Skeletal muscle cell (primary cell): ENCODE results near the gene THY1.
"Not testable (repeated sequence)": the region's sequence is repeated elsewhere in the genome, so short reads cannot be mapped to it uniquely, and the experiment has no call there.

Experiments used
- DNase-seq: peaks from one replicate; pipeline ENCODE4 v3.0.0-alpha.2; 2010; ENCODE audit warnings: low read depth
- H3K4me3 ChIP-seq: 2 replicates; pipeline ENCODE4 v1.5.1; 2011; ENCODE audit warnings: low read depth, mild to moderate bottlenecking, control low read depth, low read length, moderate library complexity

Gene THY1

DNA sequence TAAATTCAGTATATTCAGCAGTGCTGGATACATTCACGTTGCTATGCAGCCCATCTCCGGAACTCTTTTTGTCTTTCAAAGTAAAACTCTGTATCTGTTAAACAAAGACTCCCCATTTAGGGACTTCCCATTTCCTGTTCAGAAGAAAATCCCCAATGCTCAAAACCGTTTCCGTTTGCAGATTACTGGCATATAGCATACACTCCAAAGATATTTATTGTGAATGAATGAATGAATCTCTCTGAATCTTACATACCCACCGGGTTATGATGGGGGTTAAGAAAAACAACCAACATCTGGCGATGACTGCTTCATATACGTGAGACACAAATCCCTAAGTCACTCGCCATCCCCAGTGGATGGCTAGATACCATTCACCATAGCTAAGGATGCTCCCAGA lies 1.6 kb downstream of the THY1 start:
- no peak for DNase-seq
- H3K4me3 ChIP-seq = peak overlapping the region; percentile 64

DNA sequence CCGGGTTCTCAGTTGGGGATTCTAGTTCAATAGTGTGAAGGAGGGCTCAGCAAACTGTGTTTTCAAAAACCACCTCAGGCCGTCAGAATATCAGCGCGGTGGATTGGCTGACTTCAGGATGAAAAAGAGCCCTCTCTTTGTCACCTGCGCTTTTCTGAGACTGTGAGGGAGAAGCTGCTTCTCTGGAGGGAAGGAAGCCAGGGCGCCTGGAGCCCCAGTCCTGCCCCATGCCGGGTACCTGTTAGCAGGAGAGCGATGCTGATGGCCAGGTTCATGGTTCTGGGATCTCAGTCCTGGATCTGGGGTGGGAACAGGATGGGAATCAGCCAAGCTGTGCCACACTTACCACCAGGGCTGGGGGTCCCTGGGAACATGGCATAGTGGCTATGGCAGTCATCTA lies 2.3 kb downstream of the THY1 start:
- H3K4me3 ChIP-seq = peak overlapping the region; percentile 64
- DNase-seq = no peak

DNA sequence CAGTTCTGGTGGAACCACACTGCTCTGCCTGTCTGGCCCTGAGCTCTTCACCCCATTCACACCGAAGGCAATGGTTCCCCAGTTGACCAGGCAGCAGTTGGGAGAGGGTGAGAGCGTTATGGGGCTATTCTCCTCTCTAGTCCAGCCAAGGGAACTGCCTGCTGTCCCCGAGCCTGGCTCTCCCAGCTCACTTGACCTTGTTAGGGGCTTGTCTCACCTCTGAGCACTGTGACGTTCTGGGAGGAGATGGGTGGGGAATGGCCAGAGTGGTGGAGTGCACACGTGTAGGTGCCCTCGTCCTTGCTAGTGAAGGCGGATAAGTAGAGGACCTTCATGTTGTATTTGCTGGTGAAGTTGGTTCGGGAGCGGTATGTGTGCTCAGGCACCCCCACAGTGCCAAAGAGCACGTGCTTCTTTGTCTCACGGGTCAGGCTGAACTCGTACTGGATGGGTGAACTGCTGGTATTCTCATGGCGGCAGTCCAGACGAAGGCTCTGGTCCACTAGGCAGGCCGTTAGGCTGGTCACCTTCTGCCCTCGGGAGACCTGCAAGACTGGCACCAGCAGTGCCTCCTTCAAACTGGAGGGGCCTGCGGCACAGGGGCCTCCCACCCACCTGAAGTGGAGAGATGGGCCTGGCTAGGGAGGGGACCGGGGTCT lies 3.0 kb downstream of the THY1 start:
- no peak overlapping the region for H3K4me3 ChIP-seq
- DNase-seq = no peak

DNA sequence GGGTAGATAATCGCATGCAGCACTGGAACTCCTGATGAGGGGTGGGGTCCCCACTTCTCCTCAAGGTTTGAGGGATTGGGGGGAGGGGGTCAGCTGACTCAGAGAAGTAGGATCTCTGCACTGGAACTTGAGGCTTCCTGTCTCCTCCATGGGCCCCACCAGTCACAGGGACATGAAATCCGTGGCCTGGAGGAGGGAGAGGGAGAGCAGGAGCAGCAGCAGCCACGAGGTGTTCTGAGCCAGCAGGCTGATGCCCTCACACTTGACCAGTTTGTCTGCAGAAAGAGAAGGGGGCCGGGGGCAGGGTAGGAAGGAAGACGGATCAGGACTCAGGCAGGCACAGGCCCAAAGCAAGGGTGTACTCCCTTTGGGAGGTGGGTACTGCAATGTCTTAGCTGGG lies 3.7 kb downstream of the THY1 start:
- DNase-seq = no peak
- no peak overlapping the region for H3K4me3 ChIP-seq

DNA sequence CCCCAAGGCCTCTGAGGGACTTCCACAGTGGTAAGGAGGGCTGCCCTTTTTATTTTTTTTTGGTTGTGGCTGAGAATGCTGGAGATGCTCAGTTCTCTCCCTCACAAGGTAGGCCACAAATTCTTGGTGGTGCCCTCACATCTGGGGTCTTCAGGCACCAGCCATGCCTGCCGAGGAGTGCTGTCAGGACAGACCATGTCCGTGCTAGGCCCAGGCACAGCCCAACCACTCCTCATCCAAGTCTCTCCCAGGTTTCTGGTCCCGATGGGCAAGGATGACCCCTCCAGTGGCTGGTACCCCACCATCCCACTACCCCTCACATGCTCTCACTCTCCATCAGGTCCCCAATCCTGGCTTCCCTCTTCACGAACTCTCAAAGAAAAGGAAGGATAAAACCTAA lies 4.2 kb downstream of the THY1 start:
- no peak overlapping the region for H3K4me3 ChIP-seq
- DNase-seq = no peak

DNA sequence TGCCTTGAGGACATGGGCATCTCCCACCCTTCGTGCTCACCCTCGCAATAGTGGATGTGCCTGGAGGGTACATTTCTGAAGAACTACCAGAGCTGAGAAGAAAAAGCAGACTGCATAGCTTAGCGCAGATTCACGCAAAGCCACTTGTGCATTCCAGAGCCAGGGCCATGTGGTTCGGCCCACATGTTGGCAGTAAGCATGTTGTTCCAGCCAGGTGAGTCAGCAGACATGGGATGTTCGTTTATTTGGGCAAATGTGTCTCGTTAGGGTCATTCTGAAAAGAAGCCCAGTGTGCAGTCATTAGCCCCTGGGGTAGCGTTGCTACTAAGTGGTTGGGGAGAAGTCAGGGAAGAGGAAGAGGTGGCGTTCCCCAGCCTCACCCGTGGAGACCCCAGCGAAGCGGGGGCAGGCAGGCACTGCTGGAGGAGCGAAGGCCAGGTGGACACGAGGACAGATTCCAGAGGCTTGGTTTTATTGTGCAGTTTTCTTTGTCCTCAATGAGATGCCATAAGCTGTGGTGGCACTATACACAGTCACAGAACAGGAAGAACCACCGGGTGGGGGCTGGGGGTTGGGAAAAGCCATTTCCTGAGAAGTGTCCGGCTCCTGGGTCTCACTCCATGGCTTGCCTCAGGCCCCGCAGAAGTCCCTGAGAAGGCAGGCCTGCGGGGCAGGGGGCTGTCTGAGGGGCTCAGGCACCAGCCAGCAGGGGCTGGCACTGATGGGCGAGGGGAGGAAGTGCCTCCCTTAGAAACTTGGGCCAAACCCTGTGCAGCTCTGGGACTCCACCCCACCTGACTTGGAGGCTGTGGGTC lies 5.0 kb downstream of the THY1 start:
- H3K4me3 ChIP-seq = no peak overlapping the region
- DNase-seq = peak; percentile 72

DNA sequence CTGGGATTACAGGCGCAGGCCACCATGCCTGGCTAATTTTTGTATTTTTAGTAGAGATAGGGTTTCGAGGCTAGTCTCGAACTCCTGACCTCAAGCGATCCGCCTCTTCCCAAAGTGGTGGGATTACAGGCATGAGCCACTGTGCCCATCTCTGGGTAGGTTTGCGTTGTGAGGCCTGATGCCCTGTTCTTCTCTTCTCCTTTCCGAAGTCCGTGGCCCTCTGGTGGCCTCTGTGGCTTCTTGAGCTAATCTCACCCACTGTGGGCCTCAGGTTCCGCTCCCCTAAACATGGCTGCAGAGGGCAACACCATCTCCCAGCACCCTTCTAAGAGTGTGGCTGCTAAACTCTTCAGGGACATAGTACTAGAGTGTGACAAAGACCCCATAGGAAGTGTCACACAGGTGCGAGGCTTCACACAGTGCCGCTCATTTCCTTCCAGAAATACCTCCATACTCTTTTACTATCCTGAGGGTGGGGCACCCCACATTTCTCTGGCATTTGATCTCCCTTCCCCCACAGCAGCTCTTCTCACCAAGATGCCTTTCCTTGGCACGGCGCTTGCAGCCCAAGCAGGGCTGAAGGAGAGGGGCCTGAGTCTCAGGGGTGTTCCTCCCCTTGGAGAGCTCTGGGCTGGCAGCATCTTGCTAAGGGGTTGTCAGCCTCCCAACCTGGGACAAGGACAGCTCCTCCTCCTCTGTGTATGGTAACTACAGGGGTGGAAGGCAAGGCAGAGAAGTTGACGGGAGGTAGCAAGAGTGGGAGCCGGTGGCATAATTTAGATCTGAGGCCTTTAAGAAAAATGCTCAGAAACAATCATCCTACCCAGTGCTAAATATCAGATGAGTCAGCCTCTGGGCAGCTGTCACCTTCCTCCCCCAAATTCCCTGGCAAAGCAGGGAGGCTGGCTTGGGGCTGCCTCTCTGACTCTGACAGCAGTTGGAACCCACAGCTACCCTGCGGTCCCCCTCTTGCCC lies 6.1 kb downstream of the THY1 start:
- DNase-seq = no peak
- no peak overlapping the region for H3K4me3 ChIP-seq

DNA sequence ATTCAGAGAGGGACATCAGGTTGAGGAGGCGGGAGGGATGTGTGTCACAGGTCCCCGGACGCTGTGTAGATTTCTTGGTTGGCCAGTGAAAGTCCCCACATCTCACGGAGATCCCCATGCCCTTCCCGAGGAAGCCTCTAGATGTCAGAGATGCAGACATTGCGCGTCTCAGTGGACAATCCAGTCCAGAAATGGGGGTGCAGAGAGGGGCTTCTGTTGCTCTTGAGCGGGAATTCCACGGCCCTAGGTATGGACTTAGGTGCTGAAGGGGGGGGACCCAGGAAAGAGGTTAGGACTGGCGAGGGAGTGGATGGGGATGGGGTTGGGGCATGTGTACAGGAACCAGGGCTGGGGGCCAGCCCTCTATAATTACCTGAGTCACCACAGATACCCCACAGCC lies 7.0 kb downstream of the THY1 start:
- DNase-seq = no peak
- no peak overlapping the region for H3K4me3 ChIP-seq

DNA sequence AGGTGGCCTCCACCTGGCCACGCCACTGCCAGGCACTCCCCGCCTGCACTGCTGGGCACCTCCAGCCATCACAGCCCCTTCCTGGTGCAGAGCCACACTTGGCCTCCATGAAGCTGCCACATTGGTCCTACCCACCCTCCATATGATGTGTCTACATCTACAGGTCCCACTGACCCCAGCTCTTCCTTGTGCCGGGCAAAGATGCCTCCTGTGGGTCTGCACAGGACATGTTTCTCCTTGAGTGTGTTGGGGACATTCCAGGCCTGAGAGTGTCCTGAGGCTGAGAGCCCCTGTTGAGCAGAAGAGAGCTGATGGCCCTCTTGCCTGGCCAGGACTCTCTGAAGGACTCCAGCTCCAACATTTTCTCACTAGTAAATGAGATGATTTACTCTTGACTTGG lies 7.5 kb downstream of the THY1 start:
- DNase-seq = no peak
- H3K4me3 ChIP-seq = no peak overlapping the region

DNA sequence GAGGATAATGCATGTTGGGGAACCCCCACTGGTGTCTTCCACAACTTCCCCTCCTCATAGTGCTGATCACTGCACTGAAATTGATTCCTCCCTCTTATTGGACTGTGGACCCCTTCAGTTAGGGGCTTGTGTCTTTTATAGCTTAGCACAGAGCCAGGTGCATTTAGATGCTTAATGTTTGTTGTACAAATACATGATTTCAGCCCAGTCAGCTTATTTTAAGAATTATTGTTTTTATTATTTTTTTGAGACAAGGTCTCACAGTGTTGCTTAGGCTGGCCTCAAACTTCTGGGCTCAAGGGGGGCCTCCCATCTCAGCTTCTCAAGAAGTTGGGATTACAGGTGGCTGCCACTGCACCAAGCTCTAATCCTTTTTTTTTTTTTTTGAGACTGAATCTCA lies 8.2 kb downstream of the THY1 start:
- H3K4me3 ChIP-seq = no peak overlapping the region
- DNase-seq = no peak

DNA sequence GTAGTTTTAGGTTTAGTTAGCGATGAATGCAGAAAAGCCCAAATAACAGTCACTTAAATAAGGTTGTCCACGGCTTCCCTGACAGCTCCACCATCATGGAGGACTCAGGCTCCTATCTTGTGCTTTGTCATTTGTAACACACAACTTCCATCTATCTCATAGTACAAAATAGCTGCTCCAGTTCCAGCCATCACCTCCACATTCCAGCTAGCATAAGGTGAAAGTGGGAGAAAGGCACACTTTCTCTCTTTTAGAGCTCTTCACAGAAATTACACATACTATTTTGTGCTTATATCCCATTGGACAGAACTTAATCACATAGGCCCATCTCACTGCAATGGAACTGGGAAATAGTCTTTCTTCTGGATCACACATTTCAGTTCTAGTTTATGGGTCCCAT lies 8.7 kb downstream of the THY1 start:
- DNase-seq = no peak
- H3K4me3 ChIP-seq = no peak overlapping the region

DNA sequence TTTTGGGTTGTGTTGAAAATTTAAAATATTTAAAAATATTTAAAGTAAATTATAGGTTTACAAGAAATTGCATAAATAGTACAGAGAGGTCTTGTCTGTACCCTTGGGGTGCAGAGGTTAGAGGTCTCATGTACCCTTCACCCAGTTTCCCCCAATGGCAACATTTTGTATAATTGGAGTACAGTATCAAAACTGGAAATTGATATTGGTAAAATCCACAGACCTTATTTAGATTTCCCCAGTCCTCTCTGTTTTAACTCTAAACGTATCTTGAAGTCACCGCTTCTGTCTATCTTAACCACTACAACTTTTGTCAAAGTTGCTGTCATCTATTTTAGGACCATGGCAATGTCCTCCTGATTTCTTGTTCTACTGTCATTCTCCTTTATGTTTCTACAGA lies 10.9 kb downstream of the THY1 start:
- DNase-seq = no peak
- H3K4me3 ChIP-seq = no peak overlapping the region

DNA sequence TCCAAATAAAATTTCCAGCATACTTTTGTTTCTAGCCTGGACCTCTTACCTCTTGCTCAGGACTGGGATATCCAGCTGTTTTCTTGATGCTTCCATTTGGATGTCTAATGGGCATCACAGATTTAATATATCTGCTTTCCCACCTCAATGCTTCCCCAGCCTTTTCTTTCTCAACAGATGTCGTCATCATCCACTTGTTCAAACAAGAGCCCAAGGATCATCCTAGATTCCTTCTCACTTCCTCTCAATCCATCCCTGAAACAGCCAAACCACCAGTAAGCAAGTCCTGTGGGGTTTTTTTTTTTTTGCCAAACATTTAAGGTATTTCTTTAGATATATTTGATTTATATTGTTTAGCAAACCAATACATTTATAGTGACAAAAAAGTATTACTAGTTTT lies 12.5 kb downstream of the THY1 start:
- DNase-seq = no peak
- H3K4me3 ChIP-seq = no peak overlapping the region

DNA sequence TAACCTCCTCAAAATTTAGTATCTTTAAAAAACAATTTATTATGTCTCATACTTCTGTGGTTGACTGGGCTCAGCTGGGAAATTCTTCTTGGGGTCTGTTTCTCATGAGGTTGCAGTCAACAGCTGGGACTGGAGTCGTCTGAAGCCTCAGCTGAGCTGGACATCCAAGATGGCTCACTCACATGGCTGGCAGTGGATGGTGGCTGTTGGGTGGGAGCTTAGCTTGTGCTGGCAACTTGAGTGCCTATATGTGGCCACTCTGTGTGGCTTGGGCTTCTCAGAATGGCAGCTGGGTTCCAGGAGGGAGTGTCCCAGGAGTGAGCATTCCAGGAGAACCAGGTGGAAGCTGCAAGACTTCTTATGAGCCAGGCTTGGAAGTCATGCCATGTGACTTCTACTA lies 13.2 kb downstream of the THY1 start:
- no peak overlapping the region for H3K4me3 ChIP-seq
- no peak for DNase-seq

DNA sequence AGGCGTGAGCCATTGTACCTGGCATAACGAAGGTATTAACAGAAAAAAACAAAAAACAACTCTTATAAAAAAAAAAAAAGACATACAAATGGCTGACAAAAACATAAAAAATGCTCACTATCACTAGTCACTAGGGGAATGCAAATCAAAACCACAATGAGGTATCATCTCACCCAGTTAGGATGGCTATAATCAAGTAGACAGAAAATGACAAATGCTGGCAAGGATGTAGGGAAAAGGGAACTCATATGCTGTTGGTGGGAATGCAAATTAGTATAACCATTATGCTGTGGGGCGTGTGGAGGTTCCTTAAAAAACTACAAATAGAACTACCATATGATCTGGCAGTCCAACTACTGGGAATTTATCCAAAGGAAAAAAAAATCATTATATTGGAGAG lies 17.0 kb downstream of the THY1 start:
- DNase-seq = no peak
- no peak overlapping the region for H3K4me3 ChIP-seq

DNA sequence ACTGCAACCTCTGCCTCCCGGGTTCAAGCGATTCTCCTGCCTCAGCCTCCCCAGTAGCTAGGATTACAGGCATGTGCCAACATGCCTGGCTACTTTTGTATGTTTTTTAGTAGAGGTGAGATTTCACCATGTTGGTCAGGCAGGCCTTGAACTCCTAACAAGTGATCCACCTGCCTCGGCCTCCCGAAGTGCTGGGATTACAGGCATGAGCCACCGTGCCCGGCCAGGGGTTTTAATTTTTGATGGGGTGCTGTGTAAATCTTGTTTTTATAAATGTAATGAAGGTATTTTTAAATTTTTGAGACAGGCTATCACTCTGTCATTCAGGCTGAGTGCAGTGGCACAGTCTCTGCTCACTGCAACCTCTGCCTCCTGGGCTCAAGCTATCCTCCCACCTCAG lies 17.5 kb downstream of the THY1 start:
- DNase-seq, H3K4me3 ChIP-seq: not testable (repeated sequence)

DNA sequence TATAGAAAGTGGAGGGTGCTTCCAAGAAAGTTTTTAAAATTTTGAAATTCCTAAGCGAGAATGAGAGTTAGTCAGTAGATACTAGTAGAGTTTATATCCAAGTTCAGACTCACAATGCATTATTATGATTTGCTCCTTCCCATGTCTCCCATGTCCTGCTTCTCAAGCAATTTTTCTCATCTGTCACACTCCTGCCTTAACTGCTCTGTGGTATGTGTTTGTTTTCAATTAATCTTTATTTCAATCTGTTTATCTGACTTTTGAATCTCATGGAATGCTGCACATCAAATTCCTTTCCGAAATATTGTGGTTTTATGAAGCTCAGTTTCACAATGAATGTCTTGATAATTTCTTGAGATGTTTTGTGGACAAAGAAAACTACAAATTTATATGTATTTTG lies 18.1 kb downstream of the THY1 start:
- H3K4me3 ChIP-seq = no peak overlapping the region
- no peak for DNase-seq

DNA sequence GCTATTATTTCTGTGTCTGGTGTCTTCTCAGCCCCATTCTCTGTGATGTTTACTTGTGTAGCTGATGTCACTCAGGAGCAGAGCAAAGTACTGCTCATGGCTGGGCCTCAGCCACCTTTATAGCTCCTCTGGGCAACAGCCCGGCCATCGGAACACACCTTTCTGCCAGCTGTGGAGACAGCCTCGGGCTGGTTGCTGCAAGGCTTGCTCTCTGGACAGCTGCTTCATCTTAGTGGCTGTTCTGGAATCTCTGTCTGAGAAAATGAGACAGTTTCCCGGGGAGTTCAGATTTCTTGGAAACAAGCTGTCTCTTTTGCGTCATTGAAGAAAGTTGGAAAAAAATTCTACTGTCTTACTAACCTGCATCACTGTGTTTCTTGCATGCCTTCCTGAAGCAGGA lies 20.0 kb downstream of the THY1 start:
- DNase-seq = no peak
- H3K4me3 ChIP-seq = no peak overlapping the region

DNA sequence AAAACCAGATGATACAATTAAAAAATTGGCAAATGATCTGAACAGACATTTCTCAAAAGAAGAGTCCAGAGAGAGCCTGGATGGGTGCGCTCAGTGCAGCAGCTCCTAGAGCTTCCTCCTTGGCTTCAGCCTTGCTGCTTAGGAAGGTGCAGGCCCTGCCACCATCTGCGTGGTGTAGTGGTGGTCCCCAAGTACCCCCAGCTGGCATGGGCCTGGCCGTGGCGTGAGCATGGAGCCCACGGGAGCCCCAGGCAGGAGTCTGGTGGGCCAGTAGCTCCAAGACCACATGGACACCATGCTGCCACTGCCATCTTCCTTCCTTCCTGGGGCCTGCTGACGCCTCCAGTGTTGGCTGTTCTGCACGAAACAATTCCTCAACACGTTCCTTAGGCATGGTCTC lies 20.5 kb downstream of the THY1 start:
- no peak for DNase-seq
- no peak overlapping the region for H3K4me3 ChIP-seq

DNA sequence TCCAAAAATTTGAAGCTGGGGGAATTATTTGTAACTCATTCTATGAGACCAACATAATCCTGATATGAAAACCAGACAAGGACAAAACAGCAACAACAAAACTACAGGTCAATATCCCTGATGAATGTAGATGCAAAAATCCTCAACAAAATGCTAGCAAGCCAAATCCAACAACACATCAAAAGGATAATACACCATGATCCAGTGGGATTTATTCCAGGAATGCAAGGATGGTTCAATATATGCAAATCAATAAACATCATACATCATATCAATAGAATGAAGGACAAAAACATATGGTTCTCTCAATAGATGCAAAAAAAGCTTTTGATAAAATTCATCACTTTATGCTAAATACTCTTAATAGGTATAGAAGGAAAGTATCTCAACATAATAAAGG lies 22.1 kb downstream of the THY1 start:
- no peak overlapping the region for H3K4me3 ChIP-seq
- no peak for DNase-seq
